Choroid plexus epithelial cell (primary cell): ENCODE data around the gene CLSTN2.

Experiments
- DNase-seq: peaks from one replicate; pipeline ENCODE4 v3.0.0-alpha.2; 2010; ENCODE audit warnings: low read depth
- H3K4me3 ChIP-seq: 2 replicates; pipeline ENCODE4 v1.5.1; 2011; ENCODE audit warnings: low read depth, mild to moderate bottlenecking, control low read depth, low read length, moderate library complexity
- TF ChIP-seq, protein P1 (sequence below): conservative IDR thresholded peaks from 2 replicates; pipeline ENCODE4 v1.5.1; 2011; ENCODE audit warnings: low read depth, mild to moderate bottlenecking, control low read depth, inconsistent platforms, low read length, moderate library complexity

CLSTN2 gene

DNA sequence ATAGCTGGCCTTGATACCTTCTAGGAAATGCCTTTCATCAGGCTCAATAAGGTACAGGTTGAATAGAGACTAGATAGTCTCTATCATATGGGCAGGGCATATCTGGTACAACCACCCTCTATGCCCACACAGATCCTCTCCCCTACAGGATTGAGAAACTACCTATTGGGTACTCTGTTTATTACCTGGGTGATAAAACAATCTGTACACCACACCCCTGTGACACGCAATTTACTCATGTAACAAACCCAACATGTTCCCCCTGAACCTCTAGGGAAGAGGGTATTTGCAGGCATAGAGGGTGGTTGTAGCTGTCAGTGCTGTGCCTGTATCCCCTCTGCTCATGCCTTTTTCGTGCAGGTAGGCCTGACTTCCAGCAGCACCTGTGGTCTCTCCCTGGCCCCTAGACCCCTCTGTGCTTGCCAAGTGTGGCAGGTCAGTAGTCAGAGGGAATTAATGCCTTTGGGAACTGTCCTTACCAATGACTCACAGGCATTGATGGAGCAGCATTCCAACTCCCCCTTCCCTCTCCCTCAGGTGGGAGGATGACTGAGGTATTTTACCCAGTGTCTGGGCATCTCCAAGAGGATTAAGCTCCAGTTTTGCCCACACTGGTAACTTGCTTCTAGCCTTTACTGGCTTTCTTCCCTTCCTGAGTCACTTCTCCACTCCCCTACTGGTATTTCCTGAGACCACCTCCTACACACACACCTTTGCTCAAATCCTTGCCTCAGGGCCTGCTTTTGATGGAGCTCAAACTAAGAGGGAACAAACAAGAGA is 18.3 kb downstream of the CLSTN2 start:
- TF ChIP-seq, protein P1, sequence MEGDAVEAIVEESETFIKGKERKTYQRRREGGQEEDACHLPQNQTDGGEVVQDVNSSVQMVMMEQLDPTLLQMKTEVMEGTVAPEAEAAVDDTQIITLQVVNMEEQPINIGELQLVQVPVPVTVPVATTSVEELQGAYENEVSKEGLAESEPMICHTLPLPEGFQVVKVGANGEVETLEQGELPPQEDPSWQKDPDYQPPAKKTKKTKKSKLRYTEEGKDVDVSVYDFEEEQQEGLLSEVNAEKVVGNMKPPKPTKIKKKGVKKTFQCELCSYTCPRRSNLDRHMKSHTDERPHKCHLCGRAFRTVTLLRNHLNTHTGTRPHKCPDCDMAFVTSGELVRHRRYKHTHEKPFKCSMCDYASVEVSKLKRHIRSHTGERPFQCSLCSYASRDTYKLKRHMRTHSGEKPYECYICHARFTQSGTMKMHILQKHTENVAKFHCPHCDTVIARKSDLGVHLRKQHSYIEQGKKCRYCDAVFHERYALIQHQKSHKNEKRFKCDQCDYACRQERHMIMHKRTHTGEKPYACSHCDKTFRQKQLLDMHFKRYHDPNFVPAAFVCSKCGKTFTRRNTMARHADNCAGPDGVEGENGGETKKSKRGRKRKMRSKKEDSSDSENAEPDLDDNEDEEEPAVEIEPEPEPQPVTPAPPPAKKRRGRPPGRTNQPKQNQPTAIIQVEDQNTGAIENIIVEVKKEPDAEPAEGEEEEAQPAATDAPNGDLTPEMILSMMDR: no peak
- no peak overlapping the region for H3K4me3 ChIP-seq
- DNase-seq: no peak

DNA sequence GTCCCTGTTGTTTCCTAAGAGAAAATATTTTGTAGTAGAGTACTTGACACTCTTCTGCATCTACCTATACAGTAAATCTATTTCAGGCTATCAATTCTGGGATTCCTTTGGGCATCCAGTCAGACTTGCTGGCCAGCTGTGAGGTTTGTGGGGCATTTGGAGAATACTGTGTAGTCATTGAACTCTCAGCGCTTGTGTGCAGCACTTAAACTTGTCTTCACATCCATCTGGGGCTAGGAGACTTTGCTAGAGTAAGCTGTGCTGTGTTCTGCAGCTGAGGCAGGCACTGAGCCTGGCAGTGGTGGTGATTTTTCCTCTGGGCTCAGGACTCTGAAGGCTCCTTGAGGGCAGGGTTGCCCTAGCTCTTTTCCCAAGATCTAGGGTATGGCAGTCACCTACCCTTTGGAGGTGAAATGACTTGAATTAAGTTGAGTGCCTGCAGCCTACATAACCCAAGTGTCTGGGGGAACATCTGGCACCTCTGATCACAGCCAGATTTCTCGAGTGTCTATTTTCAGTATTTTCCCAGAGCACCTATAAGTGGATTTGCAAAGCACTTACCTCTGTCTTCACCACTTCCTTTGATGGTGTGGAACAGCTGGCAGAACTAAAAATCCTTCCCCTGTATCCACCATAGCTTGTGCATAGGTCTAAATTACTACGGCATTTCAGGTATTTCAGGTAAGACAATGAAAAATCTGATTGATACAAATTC is 19.3 kb downstream of the CLSTN2 start:
- TF ChIP-seq, protein P1: no peak
- no peak overlapping the region for H3K4me3 ChIP-seq
- DNase-seq: no peak

DNA sequence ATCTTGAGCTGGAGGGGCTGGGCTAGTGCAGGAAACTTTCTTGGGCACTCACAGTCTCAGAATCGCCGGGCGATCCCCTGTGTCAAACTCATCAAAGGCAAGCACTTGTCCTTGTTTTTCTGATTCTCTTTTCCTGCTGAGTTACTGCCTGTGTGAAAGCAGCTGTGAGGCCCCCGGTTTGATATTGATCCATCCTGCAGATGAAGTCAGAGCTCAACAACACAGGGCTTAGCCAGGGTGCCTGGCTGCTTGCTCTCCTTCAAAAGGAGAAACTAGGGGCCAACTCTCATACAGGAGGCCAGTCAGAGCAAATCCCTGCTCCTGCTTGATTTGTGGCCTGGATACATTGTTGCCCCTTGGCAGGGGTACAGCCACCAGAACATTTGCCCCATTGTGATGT is 22.9 kb downstream of the CLSTN2 start:
- no peak overlapping the region for H3K4me3 ChIP-seq
- TF ChIP-seq, protein P1: no peak
- no peak for DNase-seq

DNA sequence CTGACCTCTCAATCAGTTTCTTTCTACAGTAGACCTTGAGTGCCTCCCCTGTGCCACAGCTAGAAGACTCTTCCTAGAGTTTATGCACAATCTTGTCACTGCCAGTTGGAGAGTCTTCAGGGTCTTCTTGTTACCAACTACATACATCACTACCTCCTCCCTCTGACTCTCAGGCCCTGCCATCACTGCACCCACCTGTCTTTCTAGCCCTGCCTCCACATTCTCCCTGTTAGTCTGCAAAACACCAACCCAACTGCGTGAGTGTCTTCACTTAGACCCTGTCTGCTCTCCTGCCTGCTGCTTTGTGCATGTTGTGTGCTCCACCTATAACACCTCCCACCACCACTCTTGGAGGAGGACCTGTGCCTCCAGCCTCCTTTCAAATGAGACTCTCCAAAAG is 34.4 kb downstream of the CLSTN2 start:
- H3K4me3 ChIP-seq: no peak overlapping the region
- DNase-seq: no peak
- TF ChIP-seq, protein P1: no peak

DNA sequence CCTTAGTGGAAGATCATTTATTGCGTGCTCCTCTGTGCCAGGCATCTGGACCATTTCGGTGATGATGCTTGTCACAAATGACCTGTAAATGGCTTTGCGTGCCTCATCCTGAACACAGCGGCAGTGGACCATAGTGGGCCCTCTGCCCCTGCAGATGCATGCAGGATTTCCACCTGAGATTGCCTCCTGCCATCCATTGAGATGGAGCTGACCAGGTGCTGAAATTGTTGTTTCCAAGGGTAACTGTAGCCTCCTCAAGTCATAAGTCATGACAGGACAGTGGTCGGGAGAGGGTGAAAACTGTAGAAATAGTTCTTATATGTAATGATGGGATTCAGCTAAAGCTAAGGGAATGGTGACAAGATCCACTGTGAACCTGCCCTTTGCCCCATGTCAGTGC is 35.5 kb downstream of the CLSTN2 start:
- TF ChIP-seq, protein P1: no peak
- no peak overlapping the region for H3K4me3 ChIP-seq
- DNase-seq: no peak

DNA sequence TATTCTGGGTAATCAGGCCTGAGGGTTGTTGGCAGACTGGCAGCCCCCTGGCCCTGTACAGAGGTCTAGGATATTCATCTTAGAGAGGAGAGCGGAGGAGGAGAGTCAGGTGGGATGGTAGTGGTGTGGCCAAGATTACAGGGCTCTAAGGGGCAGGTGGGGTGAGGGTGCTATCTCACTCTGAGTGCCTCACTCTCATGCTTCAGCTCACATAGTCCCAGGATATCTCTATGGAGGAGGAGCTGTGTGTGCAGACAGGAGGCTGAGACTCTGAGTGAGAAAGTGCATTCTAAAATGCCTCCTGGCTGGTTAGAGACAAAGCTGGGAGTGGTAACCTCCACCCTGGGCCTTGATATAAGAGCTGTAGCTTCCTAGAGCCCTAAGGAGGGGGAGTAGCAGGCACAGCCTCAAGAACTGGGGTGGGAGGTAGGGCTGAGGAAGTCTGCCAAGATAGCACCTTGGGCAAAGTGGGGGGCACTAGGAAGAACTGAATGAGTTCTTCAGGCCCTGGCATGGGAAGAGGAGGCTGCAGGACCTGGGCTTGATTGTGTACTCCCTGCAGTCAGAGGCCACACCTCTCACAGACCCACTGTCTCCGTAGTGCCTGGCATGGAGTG is 39.9 kb downstream of the CLSTN2 start:
- no peak overlapping the region for H3K4me3 ChIP-seq
- TF ChIP-seq, protein P1: no peak
- no peak for DNase-seq
